HEK293 (cell line): ENCODE measurements around the gene FAM168A.

ENCODE experiments used
- CTCF ChIA-PET: fragments of 350-600 bp; formaldehyde crosslinking; extraction: SDS; loops from one replicate; lab custom pipeline; 2021; ENCODE audit warnings: antibody characterized with exemption; lab: Yijun Ruan, JAX
- POLR2A ChIA-PET: fragments of 300-600 bp; formaldehyde crosslinking; extraction: SDS; loops from one replicate; lab custom pipeline; 2020; ENCODE audit warnings: antibody characterized with exemption, inconsistent platforms; lab: Yijun Ruan, JAX
- H3K27ac ChIP-seq: fragments of 200-500 bp; sonication (Bioruptor generic); 2 replicates; pipeline ENCODE4 v1.5.1; 2014; ENCODE audit warnings: low read depth, low read length, control low read depth, inconsistent platforms; ENCODE audit errors: extremely low read depth
- H3K36me3 ChIP-seq, 2 experiments: fragments of 200-500 bp in 1 of 2; sonication (Bioruptor generic) in 1 of 2; 1 replicate in 1 of 2; 2 replicates in 1 of 2; pipeline ENCODE4 v1.5.1; 2014 to 2017; ENCODE audit warnings: inconsistent platforms in 2 of 2, low read length in 2 of 2; ENCODE audit not compliant: control insufficient read depth in 2 of 2, insufficient read depth in 1 of 2
- H3K4me1 ChIP-seq: fragments of 200-500 bp; sonication (Bioruptor generic); 2 replicates; pipeline ENCODE4 v1.5.1; 2014; ENCODE audit warnings: mild to moderate bottlenecking, low read length, inconsistent platforms; ENCODE audit not compliant: control insufficient read depth, insufficient read depth
- H3K4me3 ChIP-seq: 2 replicates; pipeline ENCODE4 v1.5.1; 2011; ENCODE audit warnings: low read depth, mild to moderate bottlenecking, control low read depth, low read length, moderate library complexity
- H3K9me3 ChIP-seq: fragments of 200-500 bp; sonication (Bioruptor generic); 2 replicates; pipeline ENCODE4 v1.5.1; 2014; ENCODE audit warnings: low read depth, low read length, inconsistent platforms; ENCODE audit not compliant: control insufficient read depth, insufficient read depth
- GLI2 ChIP-seq: fragments of 450-650 bp; formaldehyde crosslinking; IDR thresholded peaks from 2 replicates; pipeline ENCODE4; 2017; ENCODE audit warnings: missing biosample characterization, missing genetic modification characterization, low read depth, borderline replicate concordance
- GLI4 ChIP-seq: fragments of 450-650 bp; formaldehyde crosslinking; IDR thresholded peaks from 2 replicates; pipeline ENCODE4 v1.5.1; 2016; ENCODE audit warnings: missing biosample characterization, missing genetic modification characterization
- GLIS1 ChIP-seq: fragments of 450-650 bp; formaldehyde crosslinking; IDR thresholded peaks from 2 replicates; pipeline ENCODE4 v1.5.1; 2016; ENCODE audit warnings: missing biosample characterization, missing genetic modification characterization
- HOXC10 ChIP-seq: sonication (generic); formaldehyde crosslinking; IDR thresholded peaks from 2 replicates; pipeline ENCODE4 v1.8.1; 2023; ENCODE audit warnings: mild to moderate bottlenecking, missing genetic modification reagents
- KLF1 ChIP-seq: fragments of 450-650 bp; formaldehyde crosslinking; IDR thresholded peaks from 2 replicates; pipeline ENCODE4 v1.5.1; 2016; ENCODE audit warnings: missing biosample characterization, missing genetic modification characterization
- KLF16 ChIP-seq: fragments of 450-650 bp; formaldehyde crosslinking; IDR thresholded peaks from 2 replicates; pipeline ENCODE4 v1.5.1; 2017; ENCODE audit warnings: missing biosample characterization, missing genetic modification characterization
- MZF1 ChIP-seq: fragments of 450-650 bp; formaldehyde crosslinking; IDR thresholded peaks from 2 replicates; pipeline ENCODE4 v1.5.1; 2017; ENCODE audit warnings: missing biosample characterization, missing genetic modification characterization, borderline replicate concordance
- PRDM1 ChIP-seq: fragments of 450-650 bp; formaldehyde crosslinking; IDR thresholded peaks from 2 replicates; pipeline ENCODE4; 2016; ENCODE audit warnings: missing biosample characterization, missing genetic modification characterization
- REST ChIP-seq: fragments of 450-650 bp; formaldehyde crosslinking; IDR thresholded peaks from 2 replicates; pipeline ENCODE4 v1.5.1; 2016; ENCODE audit warnings: missing biosample characterization, missing genetic modification characterization
- ZBTB17 ChIP-seq: fragments of 450-650 bp; formaldehyde crosslinking; IDR thresholded peaks from 2 replicates; pipeline ENCODE4 v1.5.1; 2016; ENCODE audit warnings: missing biosample characterization, missing genetic modification characterization
- ZFP37 ChIP-seq: fragments of 450-650 bp; formaldehyde crosslinking; IDR thresholded peaks from 2 replicates; pipeline ENCODE4 v1.5.1; 2016; ENCODE audit warnings: missing biosample characterization, missing genetic modification characterization
- ZNF148 ChIP-seq: fragments of 450-650 bp; formaldehyde crosslinking; IDR thresholded peaks from 2 replicates; pipeline ENCODE4 v1.5.0; 2017; ENCODE audit warnings: missing biosample characterization, missing genetic modification characterization, borderline replicate concordance
- ZNF350 ChIP-seq: fragments of 450-650 bp; formaldehyde crosslinking; IDR thresholded peaks from 2 replicates; pipeline ENCODE4 v1.5.0; 2017; ENCODE audit warnings: missing biosample characterization, mild to moderate bottlenecking, missing genetic modification characterization
- ZNF664 ChIP-seq: fragments of 450-650 bp; formaldehyde crosslinking; IDR thresholded peaks from 2 replicates; pipeline ENCODE4 v1.5.1; 2016; ENCODE audit warnings: missing biosample characterization, missing genetic modification characterization
- ZNF677 ChIP-seq: fragments of 450-650 bp; IDR thresholded peaks from 2 replicates; pipeline ENCODE4 v1.5.0; 2018; ENCODE audit warnings: missing biosample characterization, mild to moderate bottlenecking, missing genetic modification characterization, moderate library complexity
- ZNF785 ChIP-seq: fragments of 450-650 bp; formaldehyde crosslinking; IDR thresholded peaks from 2 replicates; pipeline ENCODE4 v1.5.1; 2016; ENCODE audit warnings: missing biosample characterization, missing genetic modification characterization
- ZNF791 ChIP-seq: fragments of 450-650 bp; formaldehyde crosslinking; IDR thresholded peaks from 2 replicates; pipeline ENCODE4 v1.5.1; 2016; ENCODE audit warnings: missing biosample characterization, missing genetic modification characterization
- ZNF830 ChIP-seq: fragments of 450-650 bp; IDR thresholded peaks from 2 replicates; pipeline ENCODE4 v1.5.0; 2018; ENCODE audit warnings: missing biosample characterization, missing genetic modification characterization, low read depth, mild to moderate bottlenecking, moderate library complexity
- TF ChIP-seq, protein P1 (sequence below): fragments of 450-650 bp; formaldehyde crosslinking; IDR thresholded peaks from 2 replicates; pipeline ENCODE4 v1.5.1; 2016; ENCODE audit warnings: missing biosample characterization, missing genetic modification characterization

FAM168A gene

GRCh38 chr11:73532310-73532709, 65.6 kb downstream of the FAM168A start:
- peaks cover 9% of the 10 kb centered on the region; the same call in 1 of the 2 replicates for H3K4me1 ChIP-seq
- no peak overlapping the region for H3K4me3 ChIP-seq
- POLR2A ChIA-PET, result no interaction called here
- H3K27ac ChIP-seq, result no peak overlapping the region
- H3K9me3 ChIP-seq, result no peaks in the 10 kb centered on the region
- TF ChIP-seq ZNF148 (tag by site-specific recombination), result no peak
- TF ChIP-seq KLF1 (tag by site-specific recombination), result 0 out of 2 replicates have a peak, but pooled peaks have one; percentile 1
- TF ChIP-seq KLF16 (tag by site-specific recombination), result no peak
- no peak for TF ChIP-seq GLI2 (tag by site-specific recombination)
- no peak for TF ChIP-seq HOXC10 (CRISPR knock-in tag)
- TF ChIP-seq MZF1, result no peak
- no peaks in the 10 kb centered on the region for H3K36me3 ChIP-seq
- CTCF ChIA-PET, result interaction anchor here (0.6 to 2.9 kb wide), 6 partner anchors 11 to 94 kb away, joined by 3 to 11 read pairs (median 4); no protein-coding TSS in a partner anchor

DNA sequence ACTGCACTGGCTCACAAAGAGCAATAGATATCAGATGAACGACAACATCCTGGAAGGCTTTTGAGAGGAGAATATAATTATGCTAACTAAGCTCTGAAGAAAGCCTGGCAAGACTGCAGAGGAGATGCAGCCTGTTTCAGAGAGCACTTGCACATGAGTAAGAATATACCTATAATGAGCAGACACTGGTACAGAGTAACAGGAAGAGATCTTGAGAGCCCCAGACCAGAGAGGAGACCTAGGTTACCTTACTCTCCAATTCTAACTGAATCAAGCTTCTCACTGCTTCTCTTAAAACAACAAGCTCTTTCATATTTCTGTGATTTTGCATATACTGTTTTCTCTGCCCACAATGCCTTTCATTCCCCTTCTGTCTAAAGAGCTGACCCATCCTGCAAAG, 66.5 kb downstream of the FAM168A start:
- H3K9me3 ChIP-seq, result no peaks in the 10 kb centered on the region
- H3K27ac ChIP-seq, result no peak overlapping the region
- no peaks in the 10 kb centered on the region for H3K36me3 ChIP-seq
- ChIA-PET CTCF (interaction anchor here (0.6 to 2.9 kb wide), 3 partner anchors 10 to 52 kb away, joined by 3 to 11 read pairs (median 5); no protein-coding TSS in a partner anchor), POLR2A (no interaction called here)
- TF ChIP-seq ZFP37 (no peak), ZBTB17 (0 out of 2 replicates have a peak, but pooled peaks have one; percentile 16), ZNF350 (tag by site-specific recombination) (no peak)
- peaks cover 9% of the 10 kb centered on the region; the same call in 1 of the 2 replicates for H3K4me1 ChIP-seq
- H3K4me3 ChIP-seq, result no peak overlapping the region

GRCh38 chr11:73530109-73530508, 67.8 kb downstream of the FAM168A start:
- ChIA-PET CTCF (interaction anchor here (0.7 to 2.9 kb wide), 3 partner anchors 9 to 99 kb away, joined by 3 to 11 read pairs (median 7); no protein-coding TSS in a partner anchor), POLR2A (no interaction called here)
- no peak overlapping the region for H3K27ac ChIP-seq
- TF ChIP-seq REST (tag by site-specific recombination) (no peak), ZNF830 (tag by site-specific recombination) (no peak), ZNF664 (tag by site-specific recombination) (0 out of 2 replicates have a peak, but pooled peaks have one; percentile 40), ZNF785 (tag by site-specific recombination) (no peak), ZNF677 (no peak), GLIS1 (no peak), PRDM1 (0 out of 2 replicates have a peak, but pooled peaks have one; percentile 37), ZNF791 (tag by site-specific recombination) (no peak), GLI4 (tag by site-specific recombination) (no peak)
- TF ChIP-seq, protein P1, sequence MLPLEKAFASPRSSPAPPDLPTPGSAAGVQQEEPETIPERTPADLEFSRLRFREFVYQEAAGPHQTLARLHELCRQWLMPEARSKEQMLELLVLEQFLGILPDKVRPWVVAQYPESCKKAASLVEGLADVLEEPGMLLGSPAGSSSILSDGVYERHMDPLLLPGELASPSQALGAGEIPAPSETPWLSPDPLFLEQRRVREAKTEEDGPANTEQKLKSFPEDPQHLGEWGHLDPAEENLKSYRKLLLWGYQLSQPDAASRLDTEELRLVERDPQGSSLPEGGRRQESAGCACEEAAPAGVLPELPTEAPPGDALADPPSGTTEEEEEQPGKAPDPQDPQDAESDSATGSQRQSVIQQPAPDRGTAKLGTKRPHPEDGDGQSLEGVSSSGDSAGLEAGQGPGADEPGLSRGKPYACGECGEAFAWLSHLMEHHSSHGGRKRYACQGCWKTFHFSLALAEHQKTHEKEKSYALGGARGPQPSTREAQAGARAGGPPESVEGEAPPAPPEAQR (tag by site-specific recombination), result no peak
- TF ChIP-seq, all 188 proteins: peak for 2
- Histone ChIP-seq H3K4me1 (peaks cover 9% of the 10 kb centered on the region; the same call in 1 of the 2 replicates), H3K4me3 (no peak overlapping the region), H3K9me3 (no peaks in the 10 kb centered on the region), H3K36me3 (no peaks in the 10 kb centered on the region)
